Activated CD4-positive, alpha-beta T cell treated with anti-CD3 and anti-CD28 coated beads for 1 hour (primary cell): Measurements from ENCODE around the gene TTYH3.
"Not testable (repeated sequence)": the region's sequence is repeated elsewhere in the genome, so short reads cannot be mapped to it uniquely, and the experiment has no call there.

Experiments used
- DNase-seq: peaks from one replicate; pipeline ENCODE4 v3.0.0-alpha.2; 2020

Gene TTYH3

GRCh38 chr7:2631946-2632732 is at the start of gene TTYH3:
TSS of gene TTYH3 (plus strand) at chr7:2631986. CDS start at chr7:2632156, 170 bp downstream.
- no peak for DNase-seq

- DNase-seq: no peak
Measured at GRCh38 chr7:2582006-2582735, 49.6 kb upstream of the TTYH3 start.

GRCh38 chr7:2583798-2584580 is 47.8 kb upstream of the TTYH3 start:
- DNase-seq: no peak

- DNase-seq: no peak
Measured at GRCh38 chr7:2585446-2585845, 46.3 kb upstream of the TTYH3 start.

GRCh38 chr7:2586326-2587020 is 45.3 kb upstream of the TTYH3 start:
- DNase-seq: no peak

GRCh38 chr7:2587134-2587533 is 44.7 kb upstream of the TTYH3 start:
- DNase-seq: no peak

GRCh38 chr7:2587778-2588177 is 44.0 kb upstream of the TTYH3 start:
- no peak for DNase-seq

- DNase-seq: no peak
Measured at GRCh38 chr7:2589341-2589740, 42.4 kb upstream of the TTYH3 start.

GRCh38 chr7:2589941-2590340 is 41.8 kb upstream of the TTYH3 start:
- not testable (repeated sequence) for DNase-seq

- DNase-seq: no peak
Measured at GRCh38 chr7:2592375-2592865, 39.4 kb upstream of the TTYH3 start.

- no peak for DNase-seq
Measured at GRCh38 chr7:2593036-2593727, 38.6 kb upstream of the TTYH3 start.

GRCh38 chr7:2594599-2594998 is 37.2 kb upstream of the TTYH3 start:
- no peak for DNase-seq

GRCh38 chr7:2595258-2595860 is 36.4 kb upstream of the TTYH3 start:
- no peak for DNase-seq

GRCh38 chr7:2596464-2597272 is 35.1 kb upstream of the TTYH3 start:
- DNase-seq: no peak

GRCh38 chr7:2597273-2597640 is 34.5 kb upstream of the TTYH3 start:
- DNase-seq: no peak

- no peak for DNase-seq
Measured at GRCh38 chr7:2598154-2598823, 33.5 kb upstream of the TTYH3 start.

- no peak for DNase-seq
Measured at GRCh38 chr7:2601065-2601464, 30.7 kb upstream of the TTYH3 start.

GRCh38 chr7:2601907-2602306 is 29.9 kb upstream of the TTYH3 start:
- DNase-seq: no peak

- no peak for DNase-seq
Measured at GRCh38 chr7:2602406-2603043, 29.3 kb upstream of the TTYH3 start.
